GM12878 (cell line): ENCODE results near the gene CCDC136.

ENCODE experiments used
- EP300 ChIP-seq, 2 experiments: fragments of 150-350 bp in 1 of 2; IDR thresholded peaks; 2 replicates each; pipeline ENCODE4 v1.6.1; 2011 to 2012; ENCODE audit warnings: low read depth in 2 of 2, low read length in 2 of 2, borderline replicate concordance in 1 of 2, improper control_type of control experiment in 1 of 2, inconsistent platforms in 1 of 2; ENCODE audit not compliant: control insufficient read depth in 1 of 2
- FOXM1 ChIP-seq: IDR thresholded peaks from 2 replicates; pipeline ENCODE4 v1.6.1; 2012; ENCODE audit warnings: low read depth, mild to moderate bottlenecking, inconsistent platforms, low read length, moderate library complexity
- JUND ChIP-seq: IDR thresholded peaks from 2 replicates; pipeline ENCODE4 v1.6.1; 2012; ENCODE audit warnings: low read depth, mild to moderate bottlenecking, low read length, improper control_type of control experiment, moderate library complexity
- POLR2AphosphoS5 ChIP-seq: IDR thresholded peaks from 2 replicates; pipeline ENCODE4 v1.6.1; 2011; ENCODE audit warnings: mild to moderate bottlenecking, low read length, inconsistent platforms
- RELA ChIP-seq: fragments of 450-650 bp; IDR thresholded peaks from 2 replicates; pipeline ENCODE4 v1.8.0; 2014; ENCODE audit warnings: borderline replicate concordance; ENCODE audit not compliant: partially characterized antibody
- TARDBP ChIP-seq: IDR thresholded peaks from 2 replicates; pipeline ENCODE4 v1.6.1; 2016; ENCODE audit warnings: borderline replicate concordance
- TF ChIP-seq, protein P1 (sequence below), 3 experiments: IDR thresholded peaks in 2 of 3; conservative IDR thresholded peaks in 1 of 3; 2 replicates each; pipeline ENCODE4 v1.5.1; 2011; ENCODE audit warnings: low read depth in 3 of 3, low read length in 3 of 3, mild to moderate bottlenecking in 3 of 3, control low read depth in 2 of 3, moderate library complexity in 2 of 3, inconsistent platforms in 1 of 3, mixed read lengths in 1 of 3; ENCODE audit not compliant: control insufficient read depth in 2 of 3, insufficient read depth in 1 of 3; ENCODE audit errors: extremely low read depth in 1 of 3

DNA sequence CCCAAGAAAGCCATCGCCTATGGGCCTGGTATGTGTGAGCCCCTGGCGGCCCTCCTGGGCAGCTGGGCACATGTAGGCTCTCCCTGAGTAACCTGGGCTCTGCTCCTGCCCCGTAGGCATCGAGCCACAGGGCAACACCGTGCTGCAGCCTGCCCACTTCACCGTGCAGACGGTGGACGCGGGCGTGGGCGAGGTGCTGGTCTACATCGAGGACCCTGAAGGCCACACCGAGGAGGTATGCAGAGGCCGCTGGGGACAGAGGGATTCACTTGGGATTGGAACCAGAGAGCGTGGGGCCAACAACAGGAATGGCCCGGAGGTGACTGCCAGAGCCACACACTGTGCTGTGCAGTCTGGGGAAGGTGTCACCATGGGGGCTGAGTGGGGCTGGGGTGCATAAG lies 45.8 kb downstream of the CCDC136 start:
- TF ChIP-seq EP300 (IDR thresholded peaks at IDR 0.05; ENCODE audit: borderline replicate concordance in 1 of 2, control insufficient read depth in 1 of 2, low read depth in 2 of 2, low read length in 2 of 2): no peak
- TF ChIP-seq, protein P1, sequence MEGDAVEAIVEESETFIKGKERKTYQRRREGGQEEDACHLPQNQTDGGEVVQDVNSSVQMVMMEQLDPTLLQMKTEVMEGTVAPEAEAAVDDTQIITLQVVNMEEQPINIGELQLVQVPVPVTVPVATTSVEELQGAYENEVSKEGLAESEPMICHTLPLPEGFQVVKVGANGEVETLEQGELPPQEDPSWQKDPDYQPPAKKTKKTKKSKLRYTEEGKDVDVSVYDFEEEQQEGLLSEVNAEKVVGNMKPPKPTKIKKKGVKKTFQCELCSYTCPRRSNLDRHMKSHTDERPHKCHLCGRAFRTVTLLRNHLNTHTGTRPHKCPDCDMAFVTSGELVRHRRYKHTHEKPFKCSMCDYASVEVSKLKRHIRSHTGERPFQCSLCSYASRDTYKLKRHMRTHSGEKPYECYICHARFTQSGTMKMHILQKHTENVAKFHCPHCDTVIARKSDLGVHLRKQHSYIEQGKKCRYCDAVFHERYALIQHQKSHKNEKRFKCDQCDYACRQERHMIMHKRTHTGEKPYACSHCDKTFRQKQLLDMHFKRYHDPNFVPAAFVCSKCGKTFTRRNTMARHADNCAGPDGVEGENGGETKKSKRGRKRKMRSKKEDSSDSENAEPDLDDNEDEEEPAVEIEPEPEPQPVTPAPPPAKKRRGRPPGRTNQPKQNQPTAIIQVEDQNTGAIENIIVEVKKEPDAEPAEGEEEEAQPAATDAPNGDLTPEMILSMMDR (IDR thresholded peaks at IDR 0.05 in 2 of 3, conservative IDR thresholded peaks at IDR 0.05 in 1 of 3; ENCODE audit: control insufficient read depth in 2 of 3, extremely low read depth in 1 of 3, insufficient read depth in 1 of 3, low read depth in 3 of 3, low read length in 3 of 3): no peak
- no peak for TF ChIP-seq POLR2AphosphoS5
- no peak for TF ChIP-seq RELA
- no peak for TF ChIP-seq TARDBP
- no peak for TF ChIP-seq JUND
- TF ChIP-seq FOXM1: no peak
